ENCODE results near the gene MED6. TPM values are rescaled to one million over a fixed set of nuclear protein-coding genes. Genes with fewer than 3 reads are reported as not detected.

Gene MED6
- total RNA-seq, 1 donor from 2014 or later: 10.2 TPM

DNA sequence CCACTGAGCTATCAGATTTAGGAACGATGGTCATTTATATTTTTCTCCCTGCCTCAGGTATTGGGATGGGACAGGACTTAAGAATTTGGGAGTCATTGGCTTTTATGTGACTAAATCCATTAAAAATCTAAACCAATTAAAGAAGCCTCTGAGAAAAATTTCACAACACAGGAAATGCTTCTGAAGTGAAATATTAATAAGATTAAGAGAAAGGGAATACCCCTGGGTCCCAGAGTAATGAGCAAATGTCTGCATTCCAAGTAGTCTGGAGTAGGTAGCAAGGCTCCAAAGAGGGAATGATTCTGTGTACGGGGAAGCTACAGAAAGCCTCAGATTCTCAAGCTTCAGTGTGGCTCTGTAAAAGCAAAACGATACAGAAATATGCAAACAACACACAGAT is 707 bp upstream of the MED6 start:
- no peak for ATAC-seq
- DNase-seq (ENCODE audit: low spot score): no peak

DNA sequence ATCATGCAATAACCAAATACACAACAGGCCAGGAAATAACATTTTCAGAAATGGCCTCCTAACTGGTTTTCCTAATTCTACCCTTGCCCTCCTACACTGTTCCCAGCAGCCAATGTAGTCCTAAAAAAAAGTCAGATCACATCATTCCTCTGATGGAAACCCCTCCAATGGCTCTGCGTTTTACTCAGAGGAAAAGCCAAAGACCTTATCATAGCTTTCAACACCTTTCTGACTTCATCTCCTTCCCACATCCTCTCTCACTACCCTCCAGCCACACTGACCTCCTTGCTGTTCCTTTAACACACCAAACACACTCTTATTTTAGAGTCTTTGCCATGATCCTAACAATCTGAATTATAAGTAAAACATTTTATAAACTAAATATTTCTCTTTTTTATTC is 1.1 kb downstream of the MED6 start:
- ATAC-seq (no peak), DNase-seq (ENCODE audit: low spot score) (no peak)

DNA sequence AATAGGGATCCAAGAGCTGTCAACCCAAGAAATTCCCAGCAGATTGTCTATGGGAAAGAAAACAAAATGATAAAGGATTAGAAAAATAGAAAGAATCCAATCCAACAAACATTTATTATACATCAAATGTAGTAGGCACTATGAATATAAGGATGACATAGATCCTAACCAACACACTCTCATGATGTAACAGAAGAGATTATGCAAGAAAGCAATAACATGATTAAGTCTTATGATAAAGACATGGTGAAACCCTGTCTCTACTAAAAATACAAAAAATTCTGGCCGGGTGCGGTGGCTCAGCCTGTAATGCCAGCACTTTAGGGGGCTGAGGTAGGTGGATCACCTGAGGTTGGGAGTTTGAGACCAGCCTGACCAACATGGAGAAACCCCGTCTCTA is 2.7 kb downstream of the MED6 start:
- ATAC-seq: no peak
- DNase-seq (ENCODE audit: low spot score): no peak

DNA sequence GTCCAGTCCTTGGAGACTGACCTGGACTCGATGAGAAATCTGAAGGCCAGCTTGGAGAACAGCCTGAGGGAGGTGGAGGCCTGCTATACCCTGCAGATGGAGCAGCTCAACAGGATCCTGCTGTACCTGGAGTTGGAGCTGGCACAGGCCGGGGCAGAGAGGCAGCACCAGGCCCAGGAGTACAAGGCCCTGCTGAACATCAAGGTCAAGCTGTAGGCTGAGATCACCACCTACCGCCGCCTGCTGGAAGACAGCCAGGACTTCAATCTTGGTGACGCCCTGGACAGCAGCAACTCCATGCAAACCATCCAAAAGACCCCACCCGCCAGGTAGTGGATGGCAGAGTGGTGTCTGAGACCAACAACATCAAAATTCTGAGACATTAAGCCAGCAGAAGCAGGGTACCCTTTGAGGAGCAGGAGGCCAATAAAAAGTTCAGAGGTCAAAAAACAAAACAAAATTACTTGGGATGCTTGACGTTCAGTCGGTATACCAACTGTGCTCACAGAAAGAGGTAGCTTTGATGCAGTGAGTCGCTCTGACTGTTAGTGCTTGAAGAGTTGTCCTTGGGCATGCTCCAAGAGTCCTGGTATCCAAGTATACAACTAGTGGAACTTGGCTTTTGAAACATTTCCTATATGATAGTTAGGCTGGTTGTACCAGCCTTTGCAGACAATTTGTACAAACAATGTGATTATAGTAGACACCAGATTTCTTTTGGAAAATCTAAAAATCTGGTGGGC is 4.8 kb downstream of the MED6 start:
- DNase-seq (ENCODE audit: low spot score): no peak
- ATAC-seq: no peak

DNA sequence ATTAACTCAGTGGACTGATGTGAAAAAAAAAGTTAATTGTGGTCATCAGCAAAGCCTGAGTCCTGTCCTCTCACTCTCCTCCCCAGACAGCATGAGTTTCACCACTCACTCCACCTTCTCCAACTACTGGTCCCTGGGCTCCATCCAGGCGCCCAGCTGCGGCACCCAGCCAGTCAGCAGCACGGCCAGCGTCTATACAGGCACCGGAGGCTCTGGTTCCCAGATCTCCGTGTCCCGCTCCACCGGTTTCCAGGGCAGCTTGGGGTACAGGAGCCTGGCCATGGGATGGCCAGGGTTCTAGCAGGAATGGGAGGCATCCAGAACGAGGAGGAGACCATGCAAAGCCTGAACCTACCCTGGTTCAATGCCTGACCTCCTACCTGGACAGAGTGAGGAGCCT is 6.0 kb downstream of the MED6 start:
- DNase-seq (ENCODE audit: low spot score) (no peak), ATAC-seq (no peak)

DNA sequence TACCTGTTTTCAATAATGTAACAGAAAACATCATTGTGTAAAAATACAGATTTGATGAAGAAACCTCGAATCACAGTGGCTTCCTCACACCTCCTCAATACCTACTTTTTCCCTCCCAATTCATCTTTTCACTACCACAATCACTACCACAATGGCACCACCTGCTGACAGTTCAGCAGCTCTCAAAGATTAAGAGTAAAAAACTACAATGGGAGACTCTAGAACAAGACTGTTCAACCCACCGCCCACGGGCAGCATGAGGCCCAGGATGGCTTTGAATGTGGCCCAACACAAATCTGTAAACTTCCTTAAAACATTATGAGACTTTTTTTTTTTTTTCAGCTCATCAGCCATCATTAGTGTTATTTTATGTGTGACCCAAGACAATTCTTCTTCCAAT is 15.2 kb downstream of the MED6 start:
- DNase-seq (ENCODE audit: low spot score) (no peak), ATAC-seq (no peak)

DNA sequence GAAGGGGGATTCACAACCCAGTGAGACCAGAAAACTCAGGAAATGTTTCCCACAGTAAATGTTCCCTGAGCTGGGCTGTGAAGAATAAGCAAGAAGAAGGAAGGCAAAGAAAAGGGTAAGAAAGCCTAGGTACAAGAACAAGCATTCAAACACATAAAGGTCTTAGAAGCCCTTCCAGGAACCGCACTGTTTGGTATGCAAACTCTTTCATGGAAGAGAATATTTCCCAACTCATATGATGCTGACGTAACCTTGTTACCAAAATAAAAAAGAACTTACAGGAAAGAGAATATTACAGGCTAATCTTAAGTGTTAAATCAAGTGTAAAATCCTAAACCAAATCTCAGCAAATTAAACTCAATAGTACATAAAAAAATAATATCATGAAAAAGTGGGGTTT is 23.6 kb downstream of the MED6 start:
- ATAC-seq (no peak), DNase-seq (ENCODE audit: low spot score) (no peak)

DNA sequence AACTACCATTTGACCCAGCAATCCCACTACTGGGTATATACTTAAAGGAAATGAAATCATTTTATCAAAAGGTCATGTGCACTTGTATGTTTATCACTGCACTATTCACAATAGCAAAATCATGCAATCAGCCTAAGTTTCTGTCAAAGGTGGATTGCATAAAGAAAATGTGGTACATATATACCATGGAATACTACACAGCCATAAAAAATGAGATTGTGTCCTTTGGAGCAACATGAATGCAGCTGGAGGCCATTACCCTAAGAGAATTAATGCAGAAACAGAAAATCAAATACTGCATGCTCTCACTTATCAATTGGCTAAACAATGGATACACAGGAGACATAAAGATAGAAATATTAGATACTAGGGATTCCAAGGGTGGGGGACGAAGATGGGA is 27.4 kb downstream of the MED6 start:
- ATAC-seq (no peak), DNase-seq (ENCODE audit: low spot score) (no peak)

DNA sequence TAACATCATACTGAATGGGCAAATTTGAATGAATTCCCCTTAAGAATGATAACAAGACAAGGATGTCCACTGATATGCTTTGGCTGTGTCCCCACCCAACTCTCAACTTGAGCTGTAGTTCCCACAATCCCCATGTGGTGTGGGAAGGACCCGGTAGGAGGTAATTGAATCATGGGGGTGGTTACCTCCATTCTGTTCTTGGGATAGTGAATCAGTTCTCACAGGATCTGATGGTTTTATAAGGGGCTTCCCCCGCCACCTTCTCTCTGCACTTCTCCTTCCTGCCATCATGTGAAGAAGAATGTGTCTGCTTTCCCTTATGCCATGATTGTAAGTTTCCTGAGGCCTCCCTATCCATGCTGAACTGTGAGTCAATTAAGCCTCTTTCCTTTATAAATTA is 29.3 kb downstream of the MED6 start:
- DNase-seq (ENCODE audit: low spot score) (no peak), ATAC-seq (no peak)

DNA sequence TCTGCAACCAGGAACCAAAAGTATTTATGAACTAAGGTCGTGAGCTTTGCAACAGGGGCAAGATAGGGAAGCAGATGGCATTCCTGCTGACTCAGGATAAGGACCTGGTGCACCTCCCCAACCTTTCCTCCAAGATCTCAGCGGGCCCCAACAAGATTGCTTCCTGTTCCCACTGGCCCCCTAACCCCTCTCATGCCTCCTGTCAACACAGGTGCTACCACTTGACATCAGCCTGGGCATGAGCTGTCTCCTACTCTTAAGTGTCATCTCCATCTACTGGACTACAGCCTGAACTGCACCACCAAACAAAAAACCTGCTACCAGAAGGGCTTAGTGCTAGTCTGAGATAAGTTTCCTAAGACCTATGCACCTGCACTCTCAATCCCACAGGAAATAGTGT is 32.7 kb downstream of the MED6 start:
- ATAC-seq (peak; percentile 92), DNase-seq (ENCODE audit: low spot score) (no peak)

DNA sequence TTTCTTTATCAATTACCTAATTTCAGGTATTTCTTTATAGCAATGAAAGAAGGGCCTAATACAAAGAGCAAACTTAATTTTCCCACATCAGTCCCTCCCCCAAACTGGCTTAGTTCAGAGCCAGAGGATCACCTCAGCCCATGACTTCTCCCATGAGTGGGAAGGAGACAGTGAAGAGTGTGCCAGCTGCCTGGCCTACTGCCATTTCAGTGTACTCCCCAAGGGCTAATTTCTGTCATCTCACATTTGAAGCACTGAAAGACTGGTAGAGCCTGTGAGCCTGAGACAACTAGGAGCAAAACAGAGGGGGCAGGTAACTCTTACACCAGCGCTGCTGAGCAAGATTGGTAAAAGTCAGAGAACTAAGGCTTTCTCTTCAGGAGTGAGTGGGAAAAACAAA is 36.6 kb downstream of the MED6 start:
- no peak for DNase-seq (ENCODE audit: low spot score)
- ATAC-seq: no peak

DNA sequence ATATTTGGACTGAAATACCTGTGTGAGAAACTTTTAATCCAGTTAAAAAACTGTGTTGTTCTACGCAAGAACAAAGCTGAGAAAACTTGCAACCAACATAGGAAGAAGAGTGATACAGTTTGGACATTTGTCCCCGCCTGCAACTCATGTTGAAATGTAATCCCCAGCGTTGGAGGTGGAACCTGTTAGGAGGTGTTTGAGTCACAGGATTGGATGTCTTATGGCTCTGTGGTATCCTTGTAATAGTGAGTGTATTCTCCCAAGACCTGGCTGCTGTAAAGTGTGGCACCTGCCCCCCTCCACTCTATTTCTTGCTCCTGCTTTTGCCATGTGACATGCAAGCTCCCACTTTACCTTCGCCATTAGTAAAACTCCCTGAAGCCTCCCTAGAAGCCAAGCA is 37.0 kb downstream of the MED6 start:
- ATAC-seq (no peak), DNase-seq (ENCODE audit: low spot score) (no peak)

DNA sequence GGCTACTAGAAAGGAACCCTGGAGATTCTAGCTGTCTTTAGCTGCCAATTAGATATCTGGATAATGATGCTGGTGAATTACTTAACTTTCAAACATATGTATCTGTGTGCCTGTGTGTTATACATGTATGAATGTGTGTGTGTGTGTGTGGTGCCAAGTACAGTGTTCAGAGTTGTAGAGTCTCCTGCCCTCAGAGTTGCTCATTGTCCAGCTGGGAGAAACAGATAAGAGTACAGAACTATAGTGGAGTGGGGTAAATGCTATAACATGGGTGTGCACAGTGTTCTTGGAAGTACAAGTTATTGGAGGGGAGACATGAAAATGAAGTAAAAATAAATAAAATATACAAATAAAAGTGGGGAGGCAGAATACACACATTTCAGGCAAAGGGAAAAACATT is 42.1 kb downstream of the MED6 start:
- ATAC-seq (no peak), DNase-seq (ENCODE audit: low spot score) (no peak)

DNA sequence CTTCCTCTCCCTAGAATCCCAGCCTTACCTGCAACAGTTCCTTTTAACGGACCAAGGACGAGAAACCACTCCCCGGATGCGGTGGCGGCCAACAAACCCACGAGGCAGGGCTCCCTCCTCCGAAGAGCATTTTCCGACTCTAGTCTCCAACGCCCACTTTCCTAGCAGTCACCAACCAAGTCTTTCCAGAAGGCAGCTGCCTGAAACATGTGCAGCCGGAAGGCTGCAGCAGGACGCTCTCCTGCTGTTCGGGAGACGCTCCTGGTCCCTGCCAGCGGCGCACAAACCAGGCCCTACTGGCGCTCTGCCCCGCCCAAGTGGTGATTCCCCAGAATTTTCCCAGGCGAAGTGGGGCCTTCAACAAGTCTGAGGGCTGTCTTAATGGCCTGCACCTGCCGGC is 44.6 kb downstream of the MED6 start:
- ATAC-seq: no peak

DNA sequence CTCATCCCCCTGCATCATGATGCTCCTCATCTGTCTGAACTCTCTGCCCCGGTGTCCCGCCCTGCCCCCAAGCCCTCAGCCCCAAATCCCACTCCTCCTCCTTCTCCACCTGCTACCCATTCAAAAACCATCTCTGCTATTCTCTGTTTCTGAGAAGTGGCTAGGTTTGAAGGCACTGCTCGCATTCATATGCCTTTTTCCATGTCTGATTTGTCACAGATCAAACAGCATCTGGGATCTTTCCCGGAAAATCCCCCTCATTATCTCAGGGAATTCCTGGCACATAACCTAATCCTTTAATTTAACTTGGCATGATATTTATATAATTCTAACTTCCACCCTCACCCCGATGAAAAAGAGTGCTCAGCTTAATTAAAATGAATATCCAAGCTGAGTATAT is 62.4 kb downstream of the MED6 start:
- ATAC-seq: no peak
- DNase-seq (ENCODE audit: low spot score): no peak

More for the DNA sequence above, 44.6 kb downstream of the MED6 start:
- no peak for DNase-seq (ENCODE audit: low spot score)

DNA sequence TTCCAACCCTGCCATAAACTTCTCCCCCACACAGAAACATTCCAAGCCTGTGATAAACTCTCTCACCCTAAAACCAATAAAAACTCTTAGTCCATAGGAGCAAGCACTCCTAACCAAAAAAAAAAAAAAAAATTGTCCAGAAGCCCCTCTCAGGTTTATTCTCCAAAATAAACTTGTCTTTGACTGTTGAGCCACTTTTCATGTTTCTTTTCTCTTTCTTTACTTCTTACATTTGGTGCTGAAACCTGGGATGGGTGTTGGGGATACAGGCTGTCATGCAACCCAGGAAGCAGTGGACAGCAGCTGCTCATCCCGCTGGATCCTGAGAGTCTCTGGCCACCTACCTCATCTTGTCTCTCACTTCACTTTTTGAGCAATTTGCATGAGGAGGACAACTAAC is 63.6 kb downstream of the MED6 start:
- ATAC-seq (no peak), DNase-seq (ENCODE audit: low spot score) (no peak)

DNA sequence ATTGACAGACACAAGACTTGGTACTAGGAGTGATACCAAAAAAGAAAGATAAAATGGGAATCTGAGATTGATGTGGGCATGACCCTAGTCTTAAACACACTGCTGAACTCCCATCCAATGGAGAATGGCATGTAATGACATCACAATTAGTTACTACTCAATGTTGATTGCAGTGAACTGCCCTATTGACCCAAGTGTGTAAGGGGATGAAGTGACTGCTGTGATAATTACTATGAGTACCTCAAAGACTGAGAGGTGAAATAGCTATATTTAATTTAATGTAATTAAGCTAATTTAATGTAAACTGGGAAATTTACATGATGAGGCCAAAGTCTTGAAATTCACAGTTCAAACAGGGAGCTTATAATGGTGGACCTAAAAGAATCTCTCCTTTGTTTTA is 65.6 kb downstream of the MED6 start, which contains the start of gene ADAM20:
Gene ADAM20, minus strand, starts transcription at position 101 of the 400 bp plus-strand sequence. CDS start 10,247 bp downstream, outside the sequence.
- DNase-seq (ENCODE audit: low spot score) (no peak), ATAC-seq (no peak)

Other genes starting within 250 kb of the MED6 start
- 18.9 TPM for gene COX16, start 241.0 kb downstream of the MED6 start, total RNA-seq
- gene SYNJ2BP, start 183.6 kb downstream of the MED6 start, total RNA-seq: 22.2 TPM
- gene ADAM21, start 148.5 kb downstream of the MED6 start, total RNA-seq: not detected
- gene ADAM20, start 65.7 kb downstream of the MED6 start, total RNA-seq: 0.55 TPM
- gene TTC9, start 41.3 kb upstream of the MED6 start, total RNA-seq: 0.23 TPM
- gene MAP3K9, start 208.9 kb upstream of the MED6 start, total RNA-seq: 3.1 TPM

All from left lobe of liver (tissue), 2 donors.